Muscle of leg (tissue), 16 donors: Measurements from ENCODE around the gene MREG. TPM values are rescaled to one million over a fixed set of nuclear protein-coding genes. Genes with fewer than 3 reads are reported as not detected.

Experiments used
- DNase-seq: peaks from one replicate; pipeline ENCODE4 v3.0.0; 2013
- H3K27ac ChIP-seq: one replicate; pipeline ENCODE4 v1.5.1; 2013; ENCODE audit warnings: mild to moderate bottlenecking, low read length, control low read depth
- H3K27me3 ChIP-seq: one replicate; pipeline ENCODE4 v1.6.1; 2013; ENCODE audit warnings: low read length; ENCODE audit not compliant: control insufficient read depth, insufficient read depth
- H3K36me3 ChIP-seq: one replicate; pipeline ENCODE4 v1.6.1; 2013; ENCODE audit warnings: low read length; ENCODE audit not compliant: control insufficient read depth, insufficient read depth
- H3K4me1 ChIP-seq: one replicate; pipeline ENCODE4 v1.6.1; 2013; ENCODE audit warnings: low read length; ENCODE audit not compliant: control insufficient read depth, insufficient read depth
- H3K4me3 ChIP-seq: one replicate; pipeline ENCODE4 v1.5.1; 2013; ENCODE audit warnings: low read length, control low read depth
- H3K9me3 ChIP-seq: replicated peaks from 2 replicates; pipeline ENCODE4 v1.6.1; 2013; ENCODE audit warnings: low read depth, low read length; ENCODE audit not compliant: control insufficient read depth
- WGBS: methylation state at CpG from one replicate; pipeline ENCODE4 v1.1.5; 2013; ENCODE audit warnings: missing lambda C conversion rate; ENCODE audit not compliant: insufficient coverage; 5-methylcytosine and 5-hydroxymethylcytosine counted together
- long read RNA-seq, 11 donors: transcript quantifications; one replicate each; lab custom pipeline, GENCODE V29; 2026
- polyA plus RNA-seq, 8 donors: library from polyadenylated mRNA; unstranded; fragments of 120-200 nt; gene quantifications; one replicate each; pipeline versions ENCODE4 v1.2.1 to v1.2.3, GENCODE V29; 2013; ENCODE audit warnings: inconsistent platforms in 1 of 8, low replicate concordance in 1 of 8; ENCODE audit not compliant: insufficient read length in 8 of 8, insufficient read depth in 1 of 8
- total RNA-seq: library from RNA; stranded (reverse); fragments of 120-200 nt; gene quantifications from one replicate; pipeline ENCODE4 v1.2.4, GENCODE V29; 2013

Gene MREG
- total RNA-seq (1.3 TPM), polyA plus RNA-seq (1 to 10 TPM; 1.5 to 4.4 (median 2.2) TPM)
- long read RNA-seq, donor 1 = 0 reads
- long read RNA-seq, donor 2 = 0 reads
- long read RNA-seq, donor 3, partial matches to known transcripts = 0 of 1 reads
- long read RNA-seq, donor 3, other reads (novel, unspliced or antisense) = 0 of 1 reads
- long read RNA-seq, donor 4 = 0 reads
- long read RNA-seq, donor 5 = 0 reads
- long read RNA-seq, donor 6 = 0 reads
- long read RNA-seq, donor 7 = 0 reads
- long read RNA-seq, donor 8 = 0 reads
- long read RNA-seq, donor 9 = 0 reads
- long read RNA-seq, donor 10, partial matches to known transcripts = 7 of 7 reads
- long read RNA-seq, donor 10, other reads (novel, unspliced or antisense) = 0 of 7 reads
- long read RNA-seq, donor 11 = 0 reads

GRCh38 chr2:216013080-216013909, at the start of gene MREG:
Gene MREG (minus strand): TSS chr2:216013551. CDS start chr2:216013327, 224 bp downstream.
- Histone ChIP-seq H3K9me3 (no peaks in the 10 kb centered on the region), H3K36me3 (no peaks in the 10 kb centered on the region), H3K27me3 (peaks cover 3% of the 10 kb centered on the region), H3K4me1 (peaks cover 12% of the 10 kb centered on the region), H3K4me3 (peak within 1 kb of the TSS; percentile 63), H3K27ac (no peak within 1 kb of the TSS)
- DNase-seq = peak; percentile 79
- under 1% methylated on average over 44 of the region's 70 CpGs for WGBS

- DNase-seq = no peak
- H3K36me3 ChIP-seq = no peaks in the 10 kb centered on the region
- no CpG with 5 or more reads among the region's 5 CpGs for WGBS
- no peaks in the 10 kb centered on the region for H3K4me1 ChIP-seq
- no peak overlapping the region for H3K4me3 ChIP-seq
- no peaks in the 10 kb centered on the region for H3K27me3 ChIP-seq
- no peak overlapping the region for H3K27ac ChIP-seq
- H3K9me3 ChIP-seq = no peaks in the 10 kb centered on the region
Observed at GRCh38 chr2:216059233-216059834, 46.0 kb upstream of the MREG start.

DNA sequence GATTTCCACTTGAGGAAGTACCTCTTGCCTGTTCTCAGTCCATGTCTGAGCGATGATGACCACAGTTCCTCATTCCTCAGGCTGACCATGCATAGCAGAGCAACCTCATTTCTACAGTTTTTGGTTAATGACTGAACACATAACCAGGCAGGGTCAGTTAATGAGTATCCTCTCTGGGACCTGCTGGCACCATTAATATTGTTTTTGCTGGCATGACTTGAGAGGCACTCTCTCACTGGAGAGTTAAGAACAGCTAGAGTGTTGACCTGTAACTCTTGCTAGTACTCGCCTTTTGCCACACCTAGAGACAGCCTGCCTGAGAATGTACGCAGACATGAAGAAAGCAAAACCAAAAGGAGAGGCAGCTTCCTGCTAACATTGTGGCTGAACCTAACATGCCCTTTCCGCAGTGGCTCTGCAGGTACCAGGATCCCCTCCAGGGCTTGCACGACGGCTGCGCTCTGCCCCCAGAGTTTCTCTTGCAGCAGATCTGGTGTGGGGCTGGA, 44.4 kb upstream of the MREG start:
- Histone ChIP-seq H3K4me3 (no peak overlapping the region), H3K27ac (no peak overlapping the region), H3K4me1 (no peaks in the 10 kb centered on the region), H3K36me3 (no peaks in the 10 kb centered on the region), H3K9me3 (no peaks in the 10 kb centered on the region), H3K27me3 (no peaks in the 10 kb centered on the region)
- no peak for DNase-seq
- 87% methylated on average over 3 of the region's 7 CpGs for WGBS

- Histone ChIP-seq H3K27ac (no peak overlapping the region), H3K9me3 (no peaks in the 10 kb centered on the region), H3K27me3 (no peaks in the 10 kb centered on the region), H3K36me3 (no peaks in the 10 kb centered on the region), H3K4me3 (no peak overlapping the region), H3K4me1 (no peaks in the 10 kb centered on the region)
- no CpG with 5 or more reads among the region's 3 CpGs for WGBS
- DNase-seq = no peak
Observed at GRCh38 chr2:216056739-216057138, 43.4 kb upstream of the MREG start.

DNA sequence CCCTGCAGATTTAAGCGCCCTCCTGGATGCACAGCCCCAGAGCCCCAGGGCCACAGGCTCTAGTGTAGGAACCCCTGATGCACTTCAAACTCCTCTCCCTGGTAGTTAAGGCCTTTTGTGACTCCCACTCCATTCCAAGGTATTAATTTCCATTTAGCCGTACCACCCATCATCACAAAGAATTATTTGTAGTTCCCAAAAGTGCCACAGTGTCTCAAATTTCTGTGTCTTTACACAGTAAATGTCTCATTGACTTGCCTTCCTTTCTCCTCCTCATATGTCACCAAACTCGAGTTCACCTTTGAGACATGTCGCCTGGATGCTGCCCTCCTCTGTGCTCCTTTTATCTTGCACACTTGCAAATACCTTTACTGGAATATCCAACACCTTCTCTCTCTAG, 42.3 kb upstream of the MREG start:
- WGBS = 66% methylated on average over 4 of the region's 4 CpGs
- Histone ChIP-seq H3K27ac (no peak overlapping the region), H3K4me3 (no peak overlapping the region), H3K36me3 (no peaks in the 10 kb centered on the region), H3K9me3 (no peaks in the 10 kb centered on the region), H3K27me3 (no peaks in the 10 kb centered on the region), H3K4me1 (no peaks in the 10 kb centered on the region)
- DNase-seq = no peak

- no peak overlapping the region for H3K4me3 ChIP-seq
- H3K27me3 ChIP-seq = no peaks in the 10 kb centered on the region
- no peaks in the 10 kb centered on the region for H3K4me1 ChIP-seq
- DNase-seq = no peak
- H3K27ac ChIP-seq = no peak overlapping the region
- WGBS = no CpG with 5 or more reads among the region's 2 CpGs
- H3K36me3 ChIP-seq = no peaks in the 10 kb centered on the region
- H3K9me3 ChIP-seq = no peaks in the 10 kb centered on the region
Observed at GRCh38 chr2:216052420-216052819, 39.1 kb upstream of the MREG start.

DNA sequence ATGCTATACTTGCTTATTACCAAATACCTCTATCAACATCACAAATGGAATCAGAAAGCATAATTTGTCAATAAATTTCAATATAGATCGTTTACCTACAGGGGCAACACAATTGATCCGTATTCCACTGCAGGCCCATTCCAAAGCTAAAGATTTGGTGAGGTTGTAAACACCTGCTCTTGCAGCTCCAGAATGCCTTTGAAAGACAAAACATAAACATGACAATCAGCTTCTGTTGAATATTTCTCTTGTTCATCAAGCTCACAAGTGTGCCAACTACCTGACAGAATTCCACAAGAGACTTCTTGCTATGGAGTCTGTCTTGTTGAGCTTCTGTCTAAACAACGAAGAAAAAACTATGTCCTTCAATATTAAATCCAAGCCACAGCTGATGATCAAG, 38.0 kb upstream of the MREG start:
- H3K9me3 ChIP-seq = no peaks in the 10 kb centered on the region
- no peak for DNase-seq
- 100% methylated on average over 2 of the region's 3 CpGs for WGBS
- no peaks in the 10 kb centered on the region for H3K4me1 ChIP-seq
- no peaks in the 10 kb centered on the region for H3K36me3 ChIP-seq
- no peaks in the 10 kb centered on the region for H3K27me3 ChIP-seq
- no peak overlapping the region for H3K27ac ChIP-seq
- H3K4me3 ChIP-seq = no peak overlapping the region

DNA sequence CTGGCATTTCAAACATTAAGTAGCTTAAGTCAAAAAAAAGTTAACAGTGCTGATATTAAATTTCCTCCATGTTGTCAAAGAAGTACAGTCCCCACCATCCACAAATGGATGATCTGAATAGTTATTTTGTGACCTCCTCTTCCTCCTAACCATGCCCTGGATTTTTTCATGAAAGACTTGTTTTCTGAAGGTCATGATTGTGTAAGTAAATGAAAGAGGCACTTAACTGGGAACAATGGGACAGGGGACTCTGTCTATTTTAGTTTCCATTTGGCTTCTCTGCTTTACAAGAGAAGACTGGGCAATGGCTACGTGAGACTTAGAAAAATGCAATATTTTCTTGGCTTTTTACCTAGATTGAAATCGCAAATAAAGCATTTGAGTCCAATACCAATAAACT, 36.1 kb upstream of the MREG start:
- no peak for DNase-seq
- WGBS = no CpG with 5 or more reads among the region's 2 CpGs
- H3K4me1 ChIP-seq = no peaks in the 10 kb centered on the region
- H3K27me3 ChIP-seq = no peaks in the 10 kb centered on the region
- H3K27ac ChIP-seq = no peak overlapping the region
- no peaks in the 10 kb centered on the region for H3K9me3 ChIP-seq
- H3K4me3 ChIP-seq = no peak overlapping the region
- peaks cover 3% of the 10 kb centered on the region for H3K36me3 ChIP-seq

- peaks cover 3% of the 10 kb centered on the region for H3K36me3 ChIP-seq
Observed at GRCh38 chr2:216047397-216047796, 34.0 kb upstream of the MREG start.

More at GRCh38 chr2:216047397-216047796, 34.0 kb upstream of the MREG start:
- no CpG with 5 or more reads among the region's 2 CpGs for WGBS
- no peaks in the 10 kb centered on the region for H3K27me3 ChIP-seq
- H3K9me3 ChIP-seq = no peaks in the 10 kb centered on the region
- no peak overlapping the region for H3K27ac ChIP-seq
- H3K4me1 ChIP-seq = no peaks in the 10 kb centered on the region
- DNase-seq = peak; percentile 10
- no peak overlapping the region for H3K4me3 ChIP-seq
